K562 (cell line): ENCODE results near the gene AMN1. TPM values are rescaled to one million over a fixed set of nuclear protein-coding genes. Genes with fewer than 3 reads are reported as not detected.

Experiments used
- BCOR ChIP-seq: fragments of 450-650 bp; IDR thresholded peaks from 2 replicates; pipeline ENCODE4 v1.6.1; 2016
- MGA ChIP-seq: fragments of 450-650 bp; IDR thresholded peaks from 2 replicates; pipeline ENCODE4 v1.6.1; 2016; ENCODE audit warnings: mild to moderate bottlenecking, moderate library complexity
- NFRKB ChIP-seq: fragments of 450-650 bp; IDR thresholded peaks from 2 replicates; pipeline ENCODE4 v1.6.1; 2016; ENCODE audit warnings: low read depth
- POLR2A ChIP-seq: fragments of 450-650 bp; conservative IDR thresholded peaks from 2 replicates; pipeline ENCODE4 v1.6.1; 2016
- POLR2B ChIP-seq: fragments of 450-650 bp; IDR thresholded peaks from 2 replicates; pipeline ENCODE4 v1.6.1; 2018; ENCODE audit warnings: low read depth; ENCODE audit not compliant: partially characterized antibody
- polyA plus RNA-seq, 8 experiments: library from polyadenylated mRNA; depleted of rRNA in 4 of 8; stranded (reverse) in 5 of 8; unstranded in 3 of 8; fragments of >200 nt; fragmentation: Nextera tagmentation in 2 of 8; fragmentation: Illumina TruSeq in 1 of 8; extraction: Ambion mirVana in 2 of 8; extraction: Trizol in 1 of 8; gene quantifications; 2 replicates each; pipeline versions ENCODE4 v1.2.1 to v1.2.3, GENCODE V29; 2011 to 2014; ENCODE audit warnings: inconsistent platforms in 1 of 8, missing spikeins in 1 of 8
- total RNA-seq, 7 experiments: library from RNA; depleted of rRNA in 6 of 7; stranded (reverse); fragments of >200 nt in 6 of 7; fragmentation: Illumina TruSeq in 2 of 7; extraction: Trizol in 2 of 7; gene quantifications; 2 replicates each; pipeline versions ENCODE4 v1.2.1 to v1.2.3, GENCODE V29; 2011 to 2021; ENCODE audit warnings: low replicate concordance in 1 of 7
- TF ChIP-seq, protein P1 (sequence below): fragments of 450-650 bp; IDR thresholded peaks from 2 replicates; pipeline ENCODE4 v1.6.1; 2017; ENCODE audit warnings: antibody characterized with exemption

AMN1 gene
- total and polyA plus RNA-seq, 9 of the 15 experiments (the other 6 are each of a cell fraction or from before 2014, with no cell fraction given) = 5.2 to 27.6 (median 13.0) TPM

GRCh38 chr12:31716998-31717397 is 11.8 kb downstream of the AMN1 start (continued):
- TF ChIP-seq, protein P1, sequence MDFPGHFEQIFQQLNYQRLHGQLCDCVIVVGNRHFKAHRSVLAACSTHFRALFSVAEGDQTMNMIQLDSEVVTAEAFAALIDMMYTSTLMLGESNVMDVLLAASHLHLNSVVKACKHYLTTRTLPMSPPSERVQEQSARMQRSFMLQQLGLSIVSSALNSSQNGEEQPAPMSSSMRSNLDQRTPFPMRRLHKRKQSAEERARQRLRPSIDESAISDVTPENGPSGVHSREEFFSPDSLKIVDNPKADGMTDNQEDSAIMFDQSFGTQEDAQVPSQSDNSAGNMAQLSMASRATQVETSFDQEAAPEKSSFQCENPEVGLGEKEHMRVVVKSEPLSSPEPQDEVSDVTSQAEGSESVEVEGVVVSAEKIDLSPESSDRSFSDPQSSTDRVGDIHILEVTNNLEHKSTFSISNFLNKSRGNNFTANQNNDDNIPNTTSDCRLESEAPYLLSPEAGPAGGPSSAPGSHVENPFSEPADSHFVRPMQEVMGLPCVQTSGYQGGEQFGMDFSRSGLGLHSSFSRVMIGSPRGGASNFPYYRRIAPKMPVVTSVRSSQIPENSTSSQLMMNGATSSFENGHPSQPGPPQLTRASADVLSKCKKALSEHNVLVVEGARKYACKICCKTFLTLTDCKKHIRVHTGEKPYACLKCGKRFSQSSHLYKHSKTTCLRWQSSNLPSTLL = 0 out of 2 replicates have a peak, but pooled peaks have one; percentile 15
- TF ChIP-seq POLR2B (peak; percentile 37), NFRKB (peak; percentile 48; the same call in 1 of the 2 replicates), MGA (peak; percentile 59), BCOR (0 out of 2 replicates have a peak, but pooled peaks have one; percentile 37), POLR2A (peak; percentile 30; the same call in 1 of the 2 replicates)
- TF ChIP-seq, all 486 proteins: peak for 31; not testable (repeated sequence) for 455
